ENCODE data around the gene TIMM10. TPM values are rescaled to one million over a fixed set of nuclear protein-coding genes. Genes with fewer than 3 reads are reported as not detected.

Gene TIMM10
- total and polyA plus RNA-seq, 4 donors: 19.8 to 77.4 (median 30.3) TPM

- peak overlapping the region; percentile 85 to 90 for H3K27ac ChIP-seq (ENCODE audit: low read depth in 1 of 2, low read length in 2 of 2)
- no peaks in the 10 kb centered on the region for H3K9me3 ChIP-seq (ENCODE audit: control insufficient read depth in 4 of 4, low read length in 3 of 4)
- TF ChIP-seq FOXA2 (IDR thresholded peaks at IDR 0.05) (no peak), EGR1 (IDR thresholded peaks at IDR 0.05; ENCODE audit: low read depth in 2 of 2) (no peak), FOXA1 (IDR thresholded peaks at IDR 0.05) (no peak), RAD21 (IDR thresholded peaks at IDR 0.05) (no peak), ATF3 (IDR thresholded peaks at IDR 0.05) (no peak), GABPA (IDR thresholded peaks at IDR 0.05 in 1 of 2, conservative IDR thresholded peaks at IDR 0.05 in 1 of 2) (no peak), HNF4G (IDR thresholded peaks at IDR 0.05) (no peak), CTCF (IDR thresholded peaks at IDR 0.05; ENCODE audit: low read depth, low read length, missing input control) (no peak), RXRA (IDR thresholded peaks at IDR 0.05) (no peak), JUND (IDR thresholded peaks at IDR 0.05) (no peak), NR2F2 (IDR thresholded peaks at IDR 0.05) (no peak), SP1 (IDR thresholded peaks at IDR 0.05) (no peak), REST (IDR thresholded peaks at IDR 0.05) (no peak), MAX (IDR thresholded peaks at IDR 0.05) (no peak), YY1 (IDR thresholded peaks at IDR 0.05) (no peak), HNF4A (conservative IDR thresholded peaks at IDR 0.05) (no peak), TAF1 (conservative IDR thresholded peaks at IDR 0.05) (no peak), ZBTB33 (IDR thresholded peaks at IDR 0.05) (no peak)
- H3K27me3 ChIP-seq (ENCODE audit: control insufficient read depth in 4 of 4, insufficient read depth in 4 of 4, low read length in 3 of 4): no peaks in the 10 kb centered on the region
- no peaks in the 10 kb centered on the region for H3K36me3 ChIP-seq (ENCODE audit: control insufficient read depth in 4 of 4, insufficient read depth in 3 of 4, low read depth in 1 of 4, low read length in 3 of 4)
- H3K9ac ChIP-seq (ENCODE audit: low read depth in 1 of 2, low read length in 2 of 2): peak overlapping the region; percentile 60 to 80
- H3K4me3 ChIP-seq (ENCODE audit: low read depth in 1 of 3, low read length in 3 of 3): peak overlapping the region; percentile 78 to 97 (median 79)
- DNase-seq (ENCODE audit: low spot score): no peak
- 6% methylated on average over 15 of the region's 15 CpGs for WGBS
- peaks cover 8 to 37% (median 24%) of the 10 kb centered on the region in 4 donors for H3K4me1 ChIP-seq (ENCODE audit: control insufficient read depth in 4 of 4, insufficient read depth in 4 of 4, low read length in 3 of 4)
Observed at GRCh38 chr11:57566905-57567514, 36.5 kb upstream of the TIMM10 start.
